Natural killer cell (primary cell): ENCODE results near the gene FOXK1. TPM values are rescaled to one million over a fixed set of nuclear protein-coding genes. Genes with fewer than 3 reads are reported as not detected.

Experiments
- ATAC-seq, 3 donors: fragments of 150-1000 bp in 2 of 3; fragments of 200-7000 bp in 1 of 3; cut with Tn5 transposase; 1 replicate in 1 of 3; 2 replicates in 2 of 3; pipeline ENCODE4 v1.10.0; 2021; ENCODE audit warnings: mild to moderate bottlenecking in 2 of 3, moderate library complexity in 2 of 3
- DNase-seq, 2 donors: peaks; one replicate each; pipeline versions ENCODE4 v3.0.0 to v3.0.0-alpha.2; 2013 to 2021; ENCODE audit warnings: mixed read lengths in 1 of 2
- H3K27ac ChIP-seq: one replicate; pipeline ENCODE4 v1.5.1; 2013; ENCODE audit warnings: mild to moderate bottlenecking, low read length
- H3K27me3 ChIP-seq: one replicate; pipeline ENCODE4 v1.6.1; 2013; ENCODE audit warnings: low read length; ENCODE audit not compliant: control insufficient read depth, insufficient read depth
- H3K36me3 ChIP-seq: one replicate; pipeline ENCODE4 v1.6.1; 2013; ENCODE audit warnings: low read length; ENCODE audit not compliant: control insufficient read depth, insufficient read depth
- H3K4me1 ChIP-seq: one replicate; pipeline ENCODE4 v1.6.1; 2013; ENCODE audit warnings: low read length; ENCODE audit not compliant: control insufficient read depth, insufficient read depth
- H3K4me3 ChIP-seq: one replicate; pipeline ENCODE4 v1.5.1; 2013; ENCODE audit warnings: low read length
- H3K9me3 ChIP-seq: one replicate; pipeline ENCODE4 v1.6.1; 2013; ENCODE audit warnings: low read length; ENCODE audit not compliant: control insufficient read depth, insufficient read depth
- H3K27ac Mint-ChIP-seq, 2 donors: one replicate each; pipeline ENCODE4 v1.8.0; 2022; ENCODE audit warnings: mild to moderate bottlenecking in 2 of 2, mixed read lengths in 2 of 2, moderate library complexity in 1 of 2
- H3K27me3 Mint-ChIP-seq, 2 donors: one replicate each; pipeline ENCODE4 v1.8.0; 2022; ENCODE audit warnings: low read depth in 2 of 2, mixed read lengths in 2 of 2
- H3K36me3 Mint-ChIP-seq: one replicate; pipeline ENCODE4 v1.8.0; 2022; ENCODE audit warnings: mixed read lengths
- H3K4me1 Mint-ChIP-seq, 2 donors: one replicate each; pipeline ENCODE4 v1.8.0; 2022; ENCODE audit warnings: mixed read lengths in 2 of 2
- H3K4me3 Mint-ChIP-seq: one replicate; pipeline ENCODE4 v1.8.0; 2022; ENCODE audit warnings: mild to moderate bottlenecking, moderate library complexity, mixed read lengths
- H3K9me3 Mint-ChIP-seq, 2 donors: one replicate each; pipeline ENCODE4 v1.8.0; 2022; ENCODE audit warnings: mixed read lengths in 2 of 2
- WGBS: methylation state at CpG from one replicate; pipeline ENCODE4 v1.1.7; 2013; ENCODE audit warnings: missing lambda C conversion rate; ENCODE audit not compliant: insufficient coverage; 5-methylcytosine and 5-hydroxymethylcytosine counted together
- intact Hi-C: fragments of 100-400 bp; cut with micrococcal nuclease; formaldehyde crosslinking; loops from one replicate; pipeline ENCODE4 v1.14.2; 2022
- total RNA-seq, 4 donors: library from RNA; stranded (reverse); fragments of 120-200 nt in 1 of 4; gene quantifications; one replicate each; pipeline versions ENCODE4 v1.2.3 to v1.2.4, GENCODE V29; 2013 to 2022
- TF ChIP-seq, protein P1 (sequence below): fragments of 200-600 bp; IDR thresholded peaks from one replicate; pipeline ENCODE4 v1.8.0; 2022; ENCODE audit warnings: antibody characterized with exemption

Gene FOXK1
- total RNA-seq, 3 donors from 2014 or later (not counting 1 experiment from before 2014, with no cell fraction given): 51.6 to 59.7 (median 55.3) TPM

DNA sequence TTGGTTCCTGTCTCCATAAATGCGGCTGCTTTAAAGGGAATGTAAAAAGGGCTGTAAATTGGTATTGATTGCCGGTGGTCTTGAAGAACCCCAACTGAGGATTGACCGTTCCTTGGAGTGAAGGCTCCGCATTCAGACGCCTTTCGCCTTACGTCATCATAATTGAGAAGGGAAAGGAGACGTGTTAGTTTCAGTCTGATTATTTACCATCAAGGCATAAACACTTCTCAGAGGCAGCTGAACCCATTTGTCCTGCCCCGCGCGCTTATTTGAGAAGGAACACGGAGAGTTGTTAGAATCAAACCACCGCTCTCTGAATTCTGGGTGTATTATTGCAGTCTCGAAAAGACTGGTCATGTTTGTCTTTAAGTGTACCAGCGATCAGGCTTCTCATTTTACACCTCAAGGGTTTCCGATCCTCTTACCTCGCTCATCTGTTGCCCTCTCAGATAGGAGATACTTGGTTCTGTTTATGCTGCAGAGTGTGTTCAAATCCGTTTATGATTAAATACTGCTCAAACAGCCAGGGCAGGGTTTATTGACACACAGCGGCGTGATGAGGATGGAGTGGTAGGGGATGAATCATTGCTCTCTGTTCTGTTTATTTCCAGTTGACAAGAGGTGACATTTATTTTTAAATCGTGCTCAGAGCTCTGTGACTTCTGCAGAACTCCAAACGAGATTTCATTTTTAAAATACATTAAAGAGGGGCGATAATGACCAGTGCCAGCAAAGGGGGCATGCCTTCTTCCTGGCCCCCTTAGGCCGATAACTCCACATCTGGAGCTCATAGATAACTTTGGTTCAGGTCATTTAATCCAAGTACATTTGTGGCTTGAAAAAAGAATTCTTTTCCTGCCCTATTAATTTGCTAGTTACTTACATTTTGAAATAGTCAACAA is 30.4 kb downstream of the FOXK1 start:
- Histone ChIP-seq H3K4me3 (no peak overlapping the region), H3K4me1 (peaks cover 29% of the 10 kb centered on the region), H3K9me3 (no peaks in the 10 kb centered on the region), H3K27me3 (no peaks in the 10 kb centered on the region), H3K36me3 (no peaks in the 10 kb centered on the region), H3K27ac (no peak overlapping the region)
- DNase-seq (no peak), ATAC-seq (no peak)
- Mint-ChIP-seq H3K4me1 (peaks cover 59 to 63% of the 10 kb centered on the region in 2 donors), H3K27ac (peak overlapping the region in 1 of 2 donors; percentile 49), H3K27me3 (no peaks in the 10 kb centered on the region), H3K9me3 (no peaks in the 10 kb centered on the region), H3K36me3 (no peaks in the 10 kb centered on the region), H3K4me3 (no peak overlapping the region)
- intact Hi-C loops: loop anchor here (1.0 kb wide), 1 partner anchor 12 kb away; no protein-coding TSS in a partner anchor
- TF ChIP-seq, protein P1, sequence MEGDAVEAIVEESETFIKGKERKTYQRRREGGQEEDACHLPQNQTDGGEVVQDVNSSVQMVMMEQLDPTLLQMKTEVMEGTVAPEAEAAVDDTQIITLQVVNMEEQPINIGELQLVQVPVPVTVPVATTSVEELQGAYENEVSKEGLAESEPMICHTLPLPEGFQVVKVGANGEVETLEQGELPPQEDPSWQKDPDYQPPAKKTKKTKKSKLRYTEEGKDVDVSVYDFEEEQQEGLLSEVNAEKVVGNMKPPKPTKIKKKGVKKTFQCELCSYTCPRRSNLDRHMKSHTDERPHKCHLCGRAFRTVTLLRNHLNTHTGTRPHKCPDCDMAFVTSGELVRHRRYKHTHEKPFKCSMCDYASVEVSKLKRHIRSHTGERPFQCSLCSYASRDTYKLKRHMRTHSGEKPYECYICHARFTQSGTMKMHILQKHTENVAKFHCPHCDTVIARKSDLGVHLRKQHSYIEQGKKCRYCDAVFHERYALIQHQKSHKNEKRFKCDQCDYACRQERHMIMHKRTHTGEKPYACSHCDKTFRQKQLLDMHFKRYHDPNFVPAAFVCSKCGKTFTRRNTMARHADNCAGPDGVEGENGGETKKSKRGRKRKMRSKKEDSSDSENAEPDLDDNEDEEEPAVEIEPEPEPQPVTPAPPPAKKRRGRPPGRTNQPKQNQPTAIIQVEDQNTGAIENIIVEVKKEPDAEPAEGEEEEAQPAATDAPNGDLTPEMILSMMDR: no peak
- 89% methylated on average over 22 of the region's 24 CpGs for WGBS

DNA sequence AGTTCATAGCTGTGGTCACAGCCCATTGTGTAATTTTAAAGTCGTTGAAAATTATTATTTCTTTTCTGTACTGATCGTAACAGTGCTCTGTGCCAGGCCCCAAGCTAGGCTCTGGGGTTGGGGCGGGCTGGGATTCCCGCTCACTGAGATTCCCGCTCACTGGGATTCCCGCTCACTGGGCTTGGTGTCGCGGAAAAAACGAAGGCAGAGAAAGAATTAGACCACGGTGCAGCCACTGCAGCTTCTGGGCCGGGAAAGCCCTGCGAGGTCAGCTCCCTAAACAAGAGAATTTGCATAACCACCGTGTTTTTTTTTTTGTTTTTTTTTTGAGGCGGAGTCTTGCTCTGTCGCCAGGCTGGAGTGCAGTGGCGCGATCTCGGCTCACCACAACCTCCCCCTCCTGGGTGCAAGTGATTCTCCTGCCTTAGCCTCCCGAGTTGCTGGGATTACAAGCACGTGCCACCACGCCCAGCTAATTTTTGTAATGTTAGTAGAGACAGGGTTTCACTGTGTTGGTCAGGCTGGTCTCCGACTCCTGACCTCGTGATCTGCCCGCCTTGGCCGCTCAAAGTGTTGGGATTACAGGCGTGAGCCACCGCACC is 31.2 kb downstream of the FOXK1 start:
- no peak for ATAC-seq
- H3K4me3 ChIP-seq: no peak overlapping the region

DNA sequence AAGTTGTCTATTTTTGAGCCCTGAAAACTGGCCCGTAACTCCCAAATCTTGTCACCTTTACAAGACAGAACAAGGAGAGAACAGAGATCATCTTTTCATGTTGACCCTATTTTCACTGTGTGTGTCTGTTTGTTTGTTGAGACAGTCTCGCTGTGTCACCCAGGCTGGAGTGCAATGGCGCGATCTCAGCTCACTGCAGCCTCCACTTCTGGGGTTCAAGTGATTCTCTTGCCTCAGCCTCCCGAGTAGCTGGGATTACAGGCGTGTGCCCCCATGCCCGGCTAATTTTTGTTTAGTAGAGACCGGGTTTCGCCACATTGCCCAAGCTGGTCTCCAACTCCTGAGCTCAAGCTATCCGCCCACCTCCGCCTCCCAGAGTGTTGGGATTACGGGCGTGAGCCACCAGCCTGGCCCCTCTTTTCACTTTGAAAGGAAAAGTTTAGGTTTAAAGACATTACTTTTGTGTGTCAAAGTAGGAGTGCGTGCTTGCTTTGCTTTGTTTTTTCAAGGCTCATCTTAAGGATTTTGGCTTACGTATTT is 32.1 kb downstream of the FOXK1 start:
- ATAC-seq (no peak), DNase-seq (no peak)
- TF ChIP-seq, protein P1: no peak
- H3K9me3 Mint-ChIP-seq: no peaks in the 10 kb centered on the region
- H3K27ac Mint-ChIP-seq: peak overlapping the region in 1 of 2 donors; percentile 33
- Histone ChIP-seq H3K9me3 (no peaks in the 10 kb centered on the region), H3K27me3 (no peaks in the 10 kb centered on the region), H3K4me1 (peaks cover 29% of the 10 kb centered on the region), H3K27ac (no peak overlapping the region), H3K36me3 (peaks cover 3% of the 10 kb centered on the region), H3K4me3 (no peak overlapping the region)
- H3K36me3 Mint-ChIP-seq: no peaks in the 10 kb centered on the region
- H3K4me3 Mint-ChIP-seq: no peak overlapping the region
- intact Hi-C loops: no loop called here
- H3K4me1 Mint-ChIP-seq: peaks cover 63 to 76% of the 10 kb centered on the region in 2 donors
- H3K27me3 Mint-ChIP-seq: no peaks in the 10 kb centered on the region
- 97% methylated on average over 15 of the region's 15 CpGs for WGBS

More for the DNA sequence above, 31.2 kb downstream of the FOXK1 start:
- no peaks in the 10 kb centered on the region for H3K27me3 Mint-ChIP-seq
- Histone ChIP-seq H3K36me3 (peaks cover under 1% of the 10 kb centered on the region), H3K27me3 (no peaks in the 10 kb centered on the region), H3K9me3 (no peaks in the 10 kb centered on the region), H3K4me1 (peaks cover 29% of the 10 kb centered on the region), H3K27ac (no peak overlapping the region)
- TF ChIP-seq, protein P1: no peak
- peaks cover 63 to 70% of the 10 kb centered on the region in 2 donors for H3K4me1 Mint-ChIP-seq
- WGBS: 76% methylated on average over 26 of the region's 27 CpGs
- no peak overlapping the region for H3K4me3 Mint-ChIP-seq
- no peaks in the 10 kb centered on the region for H3K36me3 Mint-ChIP-seq
- H3K9me3 Mint-ChIP-seq: no peaks in the 10 kb centered on the region
- DNase-seq: no peak
- intact Hi-C loops: no loop called here
- peak overlapping the region in 1 of 2 donors; percentile 33 for H3K27ac Mint-ChIP-seq
